Endothelial cell of umbilical vein (primary cell): ENCODE results near the gene OR7A5. TPM values are rescaled to one million over a fixed set of nuclear protein-coding genes. Genes with fewer than 3 reads are reported as not detected.
"Not testable (repeated sequence)": the region's sequence is repeated elsewhere in the genome, so short reads cannot be mapped to it uniquely, and the experiment has no call there.

Experiments used
- BruUV-seq: library from RNA; stranded (reverse); fragments of 400-500 nt; replicated peaks from 2 replicates; lab custom pipeline; 2021; lab: Mats Ljungman, UMichigan
- CTCF ChIA-PET: fragments of 300-600, 350-600 bp; sonication (Branson Sonifier 250); formaldehyde crosslinking; loops from one replicate; lab custom pipeline; 2021; ENCODE audit warnings: antibody characterized with exemption, inconsistent platforms; lab: Charles Lee
- POLR2A ChIA-PET: fragments of 300-600, 350-600 bp; sonication (Branson Sonifier 250); formaldehyde crosslinking; loops from one replicate; lab custom pipeline; 2021; ENCODE audit warnings: antibody characterized with exemption, inconsistent platforms; lab: Charles Lee
- DNase-seq: peaks from one replicate; pipeline ENCODE4 v3.0.0-alpha.2; 2011; ENCODE audit warnings: low read depth, low spot score
- FAIRE-seq: peaks from 2 replicates; lab custom pipeline; 2011; peaks lifted over from hg19 to GRCh38; lab: Jason Lieb, UNC
- H2AFZ ChIP-seq: 2 replicates; pipeline ENCODE4 v1.6.0; 2012; ENCODE audit warnings: low read depth, low read length, control low read depth, inconsistent platforms
- H3K27ac ChIP-seq: 2 replicates; pipeline ENCODE4 v1.5.1; 2011; ENCODE audit warnings: low read depth, mild to moderate bottlenecking, control low read depth, low read length, moderate library complexity; ENCODE audit not compliant: insufficient read depth
- H3K27me3 ChIP-seq, 2 experiments: 2 replicates each; pipeline versions ENCODE4 v1.6.0 to v1.6.1; 2011; ENCODE audit warnings: low read length in 2 of 2, mixed read lengths in 1 of 2; ENCODE audit not compliant: control insufficient read depth in 2 of 2, insufficient read depth in 2 of 2
- H3K36me3 ChIP-seq, 2 experiments: 2 replicates in 1 of 2; 3 replicates in 1 of 2; pipeline ENCODE4 v1.5.1; 2011; ENCODE audit warnings: low read length in 2 of 2, mild to moderate bottlenecking in 1 of 2, moderate library complexity in 1 of 2; ENCODE audit not compliant: control insufficient read depth in 2 of 2, insufficient read depth in 2 of 2; ENCODE audit errors: extremely low read depth in 1 of 2
- H3K4me1 ChIP-seq: 3 replicates; pipeline ENCODE4 v1.5.1; 2011; ENCODE audit warnings: mild to moderate bottlenecking, low read length; ENCODE audit not compliant: control insufficient read depth, insufficient read depth; ENCODE audit errors: extremely low read depth
- H3K4me2 ChIP-seq: 2 replicates; pipeline ENCODE4 v1.6.1; 2011; ENCODE audit warnings: low read length, control low read depth, mixed read lengths; ENCODE audit not compliant: insufficient read depth
- H3K4me3 ChIP-seq, 3 experiments: fragments of 200-600 bp in 1 of 3; sonication (generic), shearing (Covaris generic) in 1 of 3; replicated peaks in 1 of 3; 2 replicates each; pipeline ENCODE4 v1.5.1; 2011 to 2016; ENCODE audit warnings: control low read depth in 3 of 3, low read length in 3 of 3, mild to moderate bottlenecking in 2 of 3, inconsistent platforms in 1 of 3, low read depth in 1 of 3, moderate library complexity in 1 of 3; ENCODE audit not compliant: insufficient read depth in 1 of 3
- H3K79me2 ChIP-seq: 2 replicates; pipeline ENCODE4 v1.6.0; 2012; ENCODE audit warnings: low read length, inconsistent platforms; ENCODE audit not compliant: control insufficient read depth, insufficient read depth
- H3K9ac ChIP-seq: replicated peaks from 2 replicates; pipeline ENCODE3; 2011; ENCODE audit warnings: low read length, control low read depth; ENCODE audit not compliant: insufficient read depth; ENCODE audit errors: extremely low read depth
- H3K9me1 ChIP-seq: replicated peaks from 3 replicates; pipeline ENCODE4 v1.6.0; 2011; ENCODE audit warnings: mild to moderate bottlenecking, low read length; ENCODE audit not compliant: control insufficient read depth, insufficient read depth; ENCODE audit errors: extremely low read depth
- H3K9me3 ChIP-seq: replicated peaks from 2 replicates; pipeline ENCODE4 v1.5.1; 2012; ENCODE audit warnings: low read length, inconsistent platforms; ENCODE audit not compliant: control insufficient read depth, insufficient read depth
- H4K20me1 ChIP-seq: replicated peaks from 2 replicates; pipeline ENCODE3; 2011; ENCODE audit warnings: mild to moderate bottlenecking, low read length; ENCODE audit not compliant: control insufficient read depth, insufficient read depth; ENCODE audit errors: extremely low read depth
- CTCF ChIP-seq, 2 donors: IDR thresholded peaks; 1 replicate in 1 of 2; 2 replicates in 1 of 2; pipeline ENCODE4 v1.5.1; 2011; ENCODE audit warnings: low read length in 2 of 2, mild to moderate bottlenecking in 2 of 2, moderate library complexity in 2 of 2, control low read depth in 1 of 2, inconsistent platforms in 1 of 2, low read depth in 1 of 2; ENCODE audit not compliant: insufficient read depth in 1 of 2; ENCODE audit errors: extremely low read depth in 1 of 2
- EZH2 ChIP-seq: IDR thresholded peaks from 2 replicates; pipeline ENCODE4 v1.6.1; 2012; ENCODE audit warnings: borderline replicate concordance, low read depth, mild to moderate bottlenecking, moderate library complexity, low read length, inconsistent platforms; ENCODE audit not compliant: severe bottlenecking
- FOS ChIP-seq: IDR thresholded peaks from 2 replicates; pipeline ENCODE4 v1.6.1; 2011; ENCODE audit warnings: mild to moderate bottlenecking, low read length, moderate library complexity, borderline replicate concordance; ENCODE audit not compliant: insufficient read depth
- GATA2 ChIP-seq: IDR thresholded peaks from 2 replicates; pipeline ENCODE4 v1.7.0; 2011; ENCODE audit warnings: low read depth, mild to moderate bottlenecking, moderate library complexity, mixed read lengths, low read length; ENCODE audit not compliant: insufficient read length, insufficient read depth
- JUN ChIP-seq: IDR thresholded peaks from 2 replicates; pipeline ENCODE4 v1.6.1; 2011; ENCODE audit warnings: borderline replicate concordance, low read depth; ENCODE audit not compliant: insufficient read length, insufficient read depth
- MAX ChIP-seq: IDR thresholded peaks from 2 replicates; pipeline ENCODE4 v1.6.1; 2011; ENCODE audit not compliant: insufficient read depth, insufficient read length
- MYC ChIP-seq: IDR thresholded peaks from one replicate; pipeline ENCODE4 v1.6.1; 2011; ENCODE audit warnings: mild to moderate bottlenecking, low read depth, low read length
- POLR2A ChIP-seq: IDR thresholded peaks from 2 replicates; pipeline ENCODE4 v1.6.1; 2012; ENCODE audit warnings: low read depth, mild to moderate bottlenecking, control low read depth, low read length
- POLR2AphosphoS5 ChIP-seq: IDR thresholded peaks from 2 replicates; pipeline ENCODE4 v1.6.1; 2012; ENCODE audit warnings: low read depth, mild to moderate bottlenecking, control low read depth, low read length, moderate library complexity; ENCODE audit not compliant: insufficient read depth
- dilution Hi-C: fragments of 300-500 bp; cut with MboI; formaldehyde crosslinking; loops from one replicate; pipeline ENCODE4 v1.15.0; 2019; ENCODE audit warnings: low sequenced_read_pairs; ENCODE audit not compliant: extremely low pct_ligation_motif_present
- intact Hi-C: fragments of 100-400 bp; cut with micrococcal nuclease; formaldehyde crosslinking; loops from one replicate; pipeline ENCODE4 v1.10.0; 2022
- polyA plus RNA-seq, 4 experiments: library from polyadenylated mRNA; depleted of rRNA in 3 of 4; stranded (reverse) in 3 of 4; unstranded in 1 of 4; fragments of >200 nt; gene quantifications; 2 replicates each; pipeline versions ENCODE4 v1.2.1 to v1.2.3, GENCODE V29; 2011 to 2012; ENCODE audit warnings: missing spikeins in 1 of 4
- total RNA-seq: library from RNA; stranded (reverse); gene quantifications from 2 replicates; pipeline ENCODE4 v1.2.3, GENCODE V29; 2021

OR7A5 gene
- total and polyA plus RNA-seq, 2 donors (not counting 3 experiments of a cell fraction or from before 2014, with no cell fraction given): not detected

- Histone ChIP-seq H3K9me1 (no peaks in the 10 kb centered on the region), H3K27me3 (no peaks in the 10 kb centered on the region), H3K4me3 (no peak overlapping the region), H3K27ac (no peak overlapping the region), H2AFZ (no peak overlapping the region), H3K9me3 (no peaks in the 10 kb centered on the region), H3K4me1 (no peaks in the 10 kb centered on the region), H3K4me2 (no peak overlapping the region), H3K79me2 (no peaks in the 10 kb centered on the region), H3K36me3 (no peaks in the 10 kb centered on the region), H3K9ac (no peak overlapping the region), H4K20me1 (no peaks in the 10 kb centered on the region)
- dilution Hi-C loops: no loop called here
- BruUV-seq: no TSS peak
- DNase-seq (no peak), FAIRE-seq (no peak)
- TF ChIP-seq POLR2AphosphoS5 (no peak), FOS (no peak), EZH2 (no peak), JUN (no peak), GATA2 (no peak), POLR2A (no peak), CTCF (IDR thresholded peaks at IDR 0.05; ENCODE audit: extremely low read depth in 1 of 2, insufficient read depth in 1 of 2, low read depth in 1 of 2, low read length in 2 of 2) (no peak), MAX (no peak), MYC (no peak)
- intact Hi-C loops: no loop called here
- POLR2A ChIA-PET: no interaction called here
- CTCF ChIA-PET: interaction anchor here (1.0 kb wide), 1 partner anchor 52 kb away, joined by 3 read pairs; no protein-coding TSS in a partner anchor
These were observed 55.8 kb downstream of the OR7A5 start for GRCh38 chr19:14779151-14779550.

GRCh38 chr19:14778110-14778845 lies 56.7 kb downstream of the OR7A5 start, which contains the start of gene ADGRE2:
Gene ADGRE2 (minus strand): TSS chr19:14778560. CDS start chr19:14776756, 1,804 bp downstream.
- dilution Hi-C loops, FAIRE-seq, POLR2A ChIA-PET, H4K20me1 ChIP-seq, H3K4me3 ChIP-seq, H3K4me1 ChIP-seq, intact Hi-C loops, H3K79me2 ChIP-seq, H3K9me1 ChIP-seq, H2AFZ ChIP-seq, H3K36me3 ChIP-seq, H3K27me3 ChIP-seq, DNase-seq, H3K9ac ChIP-seq, H3K4me2 ChIP-seq, H3K27ac ChIP-seq, BruUV-seq, H3K9me3 ChIP-seq: not testable (repeated sequence)
- CTCF ChIA-PET: interaction anchor here (1.0 kb wide), 1 partner anchor 52 kb away, joined by 3 read pairs; no protein-coding TSS in a partner anchor
